Melanocyte of skin (primary cell): Measurements from ENCODE around the gene PNMA1. TPM values are rescaled to one million over a fixed set of nuclear protein-coding genes. Genes with fewer than 3 reads are reported as not detected.

Experiments used
- small RNA-seq, 2 donors: library from RNA; depleted of rRNA; stranded (forward); fragments of <200 nt; gene quantifications; one replicate each; pipeline ENCODE3, GENCODE V24; 2012
- total RNA-seq, 2 donors: library from RNA; depleted of rRNA; stranded (reverse); fragments of >200 nt; gene quantifications; 2 replicates each; pipeline ENCODE4 v1.2.3, GENCODE V29; 2012

Gene PNMA1
- total RNA-seq, result 10 to 100 TPM; 23.1 to 25.0 TPM

GRCh38 chr14:73713803-73714655 is at the start of gene PNMA1:
PNMA1 (minus strand) TSS chr14:73714384; CDS start chr14:73713639, 745 bp downstream.

Small RNAs within 50 kb of the gene (small RNA-seq; reads per million reads assigned to genes)
- gene MIR4505, result 0 reads per million in 2 donors

Other genes with a start within 250 kb of the PNMA1 start
- gene RIOX1, start 223.5 kb downstream of the PNMA1 start, total RNA-seq, result 10 to 100 TPM; 35.4 to 42.3 TPM
- 10 to 100 TPM; 15.1 to 18.0 TPM for gene ACOT1, start 177.2 kb downstream of the PNMA1 start, total RNA-seq
- gene HEATR4, start 155.4 kb downstream of the PNMA1 start, total RNA-seq, result under 1 TPM in 1 of 2 donors, not detected in 1; 0.69 TPM
- gene ACOT2, start 145.2 kb downstream of the PNMA1 start, total RNA-seq, result 10 to 100 TPM; 60.9 to 84.6 TPM
- 1 to 10 TPM; 4.7 to 4.8 TPM for gene ACOT4, start 122.5 kb downstream of the PNMA1 start, total RNA-seq
- gene ACOT6, start 101.9 kb downstream of the PNMA1 start, total RNA-seq, result under 1 TPM in 1 of 2 donors, not detected in 1; under 0.01 TPM
- gene DNAL1, start 69.4 kb downstream of the PNMA1 start, total RNA-seq, result 1 to 10 TPM; 5.5 to 6.0 TPM
- 1 to 10 TPM; 2.7 to 8.6 TPM for gene PTGR2, start 137.4 kb upstream of the PNMA1 start, total RNA-seq
- gene ZNF410, start 172.5 kb upstream of the PNMA1 start, total RNA-seq, result 100 to 1,000 TPM in 1 of 2 donors, 10 to 100 TPM in 1; 76.4 to 104 TPM
- gene FAM161B, start 235.7 kb upstream of the PNMA1 start, total RNA-seq, result 1 to 10 TPM in 1 of 2 donors, under 1 TPM in 1; 1.00 to 2.4 TPM
- 10 to 100 TPM; 26.3 to 31.3 TPM for gene COQ6, start 235.9 kb upstream of the PNMA1 start, total RNA-seq